Caco-2 (cell line): Measurements from ENCODE around the gene ZFPL1. TPM values are rescaled to one million over a fixed set of nuclear protein-coding genes. Genes with fewer than 3 reads are reported as not detected.

Experiments
- BruUV-seq: library from RNA; stranded (reverse); fragments of 400-500 nt; replicated peaks from 2 replicates; lab custom pipeline; 2021; lab: Mats Ljungman, UMichigan
- CTCF ChIA-PET: fragments of 300-600 bp; sonication (Branson Sonifier 250); formaldehyde crosslinking; loops from one replicate; lab custom pipeline; 2022; ENCODE audit warnings: antibody characterized with exemption; lab: Charles Lee
- POLR2A ChIA-PET: fragments of 300-600 bp; sonication (Branson Sonifier 250); formaldehyde crosslinking; loops from one replicate; lab custom pipeline; 2022; ENCODE audit warnings: antibody characterized with exemption; lab: Charles Lee
- DNase-seq, 2 experiments: peaks; one replicate each; pipeline versions ENCODE4 v3.0.0 to v3.0.0-alpha.2; 2020 to 2022
- H3K27me3 ChIP-seq: replicated peaks from 2 replicates; pipeline ENCODE4 v1.6.0; 2011; ENCODE audit warnings: low read length; ENCODE audit not compliant: control insufficient read depth, insufficient read depth
- H3K36me3 ChIP-seq: 2 replicates; pipeline ENCODE4 v1.5.1; 2011; ENCODE audit warnings: low read length; ENCODE audit not compliant: control insufficient read depth, insufficient read depth
- H3K4me1 ChIP-seq: fragments of 250-450 bp; sonication (Bioruptor Pico); 2 replicates; pipeline ENCODE4 v1.5.1; 2020; ENCODE audit warnings: mild to moderate bottlenecking
- H3K4me3 ChIP-seq: 2 replicates; pipeline ENCODE4 v1.5.1; 2011; ENCODE audit warnings: low read depth, mild to moderate bottlenecking, control low read depth, low read length
- H3K9me3 ChIP-seq: fragments of 250-450 bp; sonication (Bioruptor Pico); 2 replicates; pipeline ENCODE4 v1.5.1; 2020; ENCODE audit warnings: mild to moderate bottlenecking, moderate library complexity
- H3K27ac Mint-ChIP-seq: one replicate; pipeline ENCODE4 v1.8.0; 2022; ENCODE audit warnings: mixed read lengths; ENCODE audit not compliant: unreplicated experiment
- H3K27me3 Mint-ChIP-seq: one replicate; pipeline ENCODE4 v1.8.0; 2022; ENCODE audit warnings: mixed read lengths; ENCODE audit not compliant: insufficient read depth, unreplicated experiment
- H3K36me3 Mint-ChIP-seq: one replicate; pipeline ENCODE4 v1.8.0; 2022; ENCODE audit warnings: mild to moderate bottlenecking, mixed read lengths; ENCODE audit not compliant: insufficient read depth, unreplicated experiment
- H3K4me1 Mint-ChIP-seq: one replicate; pipeline ENCODE4 v1.8.0; 2022; ENCODE audit warnings: low read depth, mixed read lengths; ENCODE audit not compliant: unreplicated experiment
- H3K4me3 Mint-ChIP-seq: one replicate; pipeline ENCODE4 v1.8.0; 2022; ENCODE audit warnings: mild to moderate bottlenecking, moderate library complexity, mixed read lengths; ENCODE audit not compliant: unreplicated experiment
- H3K9me3 Mint-ChIP-seq: one replicate; pipeline ENCODE4 v1.8.0; 2022; ENCODE audit warnings: mixed read lengths; ENCODE audit not compliant: unreplicated experiment
- CTCF ChIP-seq, 2 experiments: fragments of 200-600 bp in 1 of 2; IDR thresholded peaks; 1 replicate in 1 of 2; 2 replicates in 1 of 2; pipeline versions ENCODE4 v1.5.1 to v1.8.0; 2011 to 2022; ENCODE audit warnings: antibody characterized with exemption in 1 of 2, control low read depth in 1 of 2, inconsistent platforms in 1 of 2, low read depth in 1 of 2, low read length in 1 of 2, mild to moderate bottlenecking in 1 of 2, moderate library complexity in 1 of 2; ENCODE audit not compliant: insufficient read depth in 1 of 2, severe bottlenecking in 1 of 2, unreplicated experiment in 1 of 2
- intact Hi-C: fragments of 100-400 bp; cut with micrococcal nuclease; formaldehyde crosslinking; loops from one replicate; pipeline ENCODE4 v1.10.0; 2022; ENCODE audit not compliant: unreplicated experiment
- total RNA-seq: library from RNA; stranded (reverse); gene quantifications from 2 replicates; pipeline ENCODE4 v1.2.3, GENCODE V29; 2022

Gene ZFPL1
- total RNA-seq, 1 experiment from 2014 or later, result 46.0 TPM

- Mint-ChIP-seq H3K27ac (no peak overlapping the region), H3K9me3 (no peaks in the 10 kb centered on the region), H3K4me3 (no peak overlapping the region), H3K4me1 (no peaks in the 10 kb centered on the region), H3K36me3 (peaks cover 81% of the 10 kb centered on the region), H3K27me3 (no peaks in the 10 kb centered on the region)
- intact Hi-C loops, result no loop called here
- BruUV-seq, result no TSS peak
- H3K4me1 ChIP-seq, result 0 out of 2 replicates have a peak, but pooled peaks cover 5% of the 10 kb centered on the region
- H3K36me3 ChIP-seq, result peaks cover 9% of the 10 kb centered on the region
- POLR2A ChIA-PET, result interaction anchor here (2.1 kb wide), 1 partner anchor 8 kb away, joined by 10 read pairs; the partner anchor contains the start of genes FAU and MRPL49
- DNase-seq, result peak in 1 of 2 experiments; percentile 40
- no peak for TF ChIP-seq CTCF (IDR thresholded peaks at IDR 0.05; ENCODE audit: insufficient read depth in 1 of 2, low read depth in 1 of 2, low read length in 1 of 2, severe bottlenecking in 1 of 2, unreplicated experiment in 1 of 2)
- CTCF ChIA-PET, result interaction anchor here (0.5 to 1.2 kb wide), 3 partner anchors 19 to 157 kb away, joined by 3 to 7 read pairs (median 3); no protein-coding TSS in a partner anchor
- H3K9me3 ChIP-seq, result no peaks in the 10 kb centered on the region
- no peak overlapping the region for H3K4me3 ChIP-seq
- H3K27me3 ChIP-seq, result no peaks in the 10 kb centered on the region
These were observed 45.8 kb downstream of the ZFPL1 start for GRCh38 chr11:65129649-65130441.

GRCh38 chr11:65130631-65131416 is 46.8 kb downstream of the ZFPL1 start:
- intact Hi-C loops, result no loop called here
- CTCF ChIA-PET, result interaction anchor here (0.5 kb wide), 1 partner anchor 158 kb away, joined by 3 read pairs; no protein-coding TSS in a partner anchor
- no peaks in the 10 kb centered on the region for H3K27me3 Mint-ChIP-seq
- 0 out of 2 replicates have a peak, but pooled peaks cover 5% of the 10 kb centered on the region for H3K4me1 ChIP-seq
- H3K4me3 ChIP-seq, result no peak overlapping the region
- BruUV-seq, result no TSS peak
- H3K4me1 Mint-ChIP-seq, result peaks cover 2% of the 10 kb centered on the region
- no peak for TF ChIP-seq CTCF (IDR thresholded peaks at IDR 0.05; ENCODE audit: insufficient read depth in 1 of 2, low read depth in 1 of 2, low read length in 1 of 2, severe bottlenecking in 1 of 2, unreplicated experiment in 1 of 2)
- H3K27me3 ChIP-seq, result no peaks in the 10 kb centered on the region
- POLR2A ChIA-PET, result interaction anchor here (2.1 kb wide), 1 partner anchor 8 kb away, joined by 10 read pairs; the partner anchor contains the start of genes FAU and MRPL49
- peaks cover 77% of the 10 kb centered on the region for H3K36me3 Mint-ChIP-seq
- H3K9me3 ChIP-seq, result no peaks in the 10 kb centered on the region
- peaks cover 7% of the 10 kb centered on the region for H3K36me3 ChIP-seq
- H3K27ac Mint-ChIP-seq, result no peak overlapping the region
- no peaks in the 10 kb centered on the region for H3K9me3 Mint-ChIP-seq
- no peak for DNase-seq
- H3K4me3 Mint-ChIP-seq, result no peak overlapping the region

GRCh38 chr11:65131417-65131776 is 47.4 kb downstream of the ZFPL1 start:
- H3K27ac Mint-ChIP-seq, result no peak overlapping the region
- no peak overlapping the region for H3K4me3 ChIP-seq
- peaks cover 72% of the 10 kb centered on the region for H3K36me3 Mint-ChIP-seq
- no TSS peak for BruUV-seq
- TF ChIP-seq CTCF (IDR thresholded peaks at IDR 0.05; ENCODE audit: insufficient read depth in 1 of 2, low read depth in 1 of 2, low read length in 1 of 2, severe bottlenecking in 1 of 2, unreplicated experiment in 1 of 2), result no peak
- POLR2A ChIA-PET, result interaction anchor here (2.1 kb wide), 1 partner anchor 9 kb away, joined by 10 read pairs; the partner anchor contains the start of genes FAU and MRPL49
- no peak overlapping the region for H3K4me3 Mint-ChIP-seq
- CTCF ChIA-PET, result no interaction called here
- H3K9me3 ChIP-seq, result no peaks in the 10 kb centered on the region
- peak in 1 of 2 experiments; percentile 25 for DNase-seq
- H3K4me1 ChIP-seq, result 0 out of 2 replicates have a peak, but pooled peaks cover 5% of the 10 kb centered on the region
- peaks cover 7% of the 10 kb centered on the region for H3K36me3 ChIP-seq
- H3K9me3 Mint-ChIP-seq, result no peaks in the 10 kb centered on the region
- H3K27me3 Mint-ChIP-seq, result no peaks in the 10 kb centered on the region
- intact Hi-C loops, result no loop called here
- H3K27me3 ChIP-seq, result no peaks in the 10 kb centered on the region
- H3K4me1 Mint-ChIP-seq, result peaks cover 8% of the 10 kb centered on the region
